ENCODE measurements around the gene FOXL3. TPM values are rescaled to one million over a fixed set of nuclear protein-coding genes. Genes with fewer than 3 reads are reported as not detected.
A peak's percentile ranks its signal among the peaks of the same experiment; 100 is the strongest.

The FOXL3 gene
- total and polyA plus RNA-seq, 4 donors, result not detected

GRCh38 chr7:318878-319661 lies 29.1 kb downstream of the FOXL3 start:
- Histone ChIP-seq H3K27ac (ENCODE audit: low read depth in 1 of 2, low read length in 1 of 2) (no peak overlapping the region), H3K9me3 (ENCODE audit: control insufficient read depth in 4 of 4, insufficient read depth in 3 of 4, low read length in 3 of 4) (no peaks in the 10 kb centered on the region), H3K4me3 (no peak overlapping the region), H3K27me3 (ENCODE audit: control insufficient read depth in 3 of 3, insufficient read depth in 3 of 3, low read length in 2 of 3) (no peaks in the 10 kb centered on the region), H3K9ac (ENCODE audit: insufficient read depth in 1 of 2, low read length in 2 of 2) (no peak overlapping the region), H3K4me1 (ENCODE audit: control insufficient read depth in 5 of 5, insufficient read depth in 5 of 5, low read length in 5 of 5) (no peaks in the 10 kb centered on the region), H3K36me3 (ENCODE audit: control insufficient read depth in 4 of 4, insufficient read depth in 4 of 4, low read length in 4 of 4) (no peaks in the 10 kb centered on the region)
- no peak for TF ChIP-seq CTCF (IDR thresholded peaks at IDR 0.05; ENCODE audit: control extremely low read depth, extremely low read depth)
- 53 to 74% methylated on average over 18 of the region's 18 CpGs for WGBS, 2 donors
- no peak for ATAC-seq (ENCODE audit: insufficient read depth, low FRiP score)
- DNase-seq, result peak in 2 of 3 donors; percentile 18 to 55

- peak overlapping the region in 1 of 2 donors; percentile 47 for H3K27ac ChIP-seq (ENCODE audit: low read depth in 1 of 2, low read length in 1 of 2)
- no peak for ATAC-seq (ENCODE audit: insufficient read depth, low FRiP score)
- no peaks in the 10 kb centered on the region for H3K36me3 ChIP-seq (ENCODE audit: control insufficient read depth in 4 of 4, insufficient read depth in 4 of 4, low read length in 4 of 4)
- no peak for TF ChIP-seq CTCF (IDR thresholded peaks at IDR 0.05; ENCODE audit: control extremely low read depth, extremely low read depth)
- no peaks in the 10 kb centered on the region for H3K4me1 ChIP-seq (ENCODE audit: control insufficient read depth in 5 of 5, insufficient read depth in 5 of 5, low read length in 5 of 5)
- no peak for DNase-seq
- no peak overlapping the region for H3K9ac ChIP-seq (ENCODE audit: insufficient read depth in 1 of 2, low read length in 2 of 2)
- no peaks in the 10 kb centered on the region for H3K27me3 ChIP-seq (ENCODE audit: control insufficient read depth in 3 of 3, insufficient read depth in 3 of 3, low read length in 2 of 3)
- H3K4me3 ChIP-seq, result no peak overlapping the region
- H3K9me3 ChIP-seq (ENCODE audit: control insufficient read depth in 4 of 4, insufficient read depth in 3 of 4, low read length in 3 of 4), result no peaks in the 10 kb centered on the region
- WGBS, 2 donors, result 95 to 97% methylated on average over 2 of the region's 2 CpGs
Observed at GRCh38 chr7:320297-320696, 30.3 kb downstream of the FOXL3 start.

GRCh38 chr7:322111-322671 lies 32.2 kb downstream of the FOXL3 start:
- Histone ChIP-seq H3K4me1 (ENCODE audit: control insufficient read depth in 5 of 5, insufficient read depth in 5 of 5, low read length in 5 of 5) (peaks cover 0 to 13% (median 8%) of the 10 kb centered on the region in 5 donors), H3K27me3 (ENCODE audit: control insufficient read depth in 3 of 3, insufficient read depth in 3 of 3, low read length in 2 of 3) (no peaks in the 10 kb centered on the region), H3K9ac (ENCODE audit: insufficient read depth in 1 of 2, low read length in 2 of 2) (no peak overlapping the region), H3K4me3 (no peak overlapping the region), H3K36me3 (ENCODE audit: control insufficient read depth in 4 of 4, insufficient read depth in 4 of 4, low read length in 4 of 4) (no peaks in the 10 kb centered on the region), H3K9me3 (ENCODE audit: control insufficient read depth in 4 of 4, insufficient read depth in 3 of 4, low read length in 3 of 4) (peaks cover 0 to 6% (median 0%) of the 10 kb centered on the region in 4 donors), H3K27ac (ENCODE audit: low read depth in 1 of 2, low read length in 1 of 2) (no peak overlapping the region)
- TF ChIP-seq CTCF (IDR thresholded peaks at IDR 0.05; ENCODE audit: control extremely low read depth, extremely low read depth), result peak; percentile 86
- peak; percentile 87 for ATAC-seq (ENCODE audit: insufficient read depth, low FRiP score)
- 11 to 26% methylated on average over 25 to 45 of the region's 45 CpGs for WGBS, 2 donors
- peak; percentile 28 to 70 (median 50) for DNase-seq
